ENCODE measurements around the gene BLVRB. TPM values are rescaled to one million over a fixed set of nuclear protein-coding genes. Genes with fewer than 3 reads are reported as not detected.

Gene BLVRB
- total and polyA plus RNA-seq, 2 of the 8 experiments (the other 6 are each of a cell fraction or from before 2014, with no cell fraction given) = 28.7 to 182 TPM

DNA sequence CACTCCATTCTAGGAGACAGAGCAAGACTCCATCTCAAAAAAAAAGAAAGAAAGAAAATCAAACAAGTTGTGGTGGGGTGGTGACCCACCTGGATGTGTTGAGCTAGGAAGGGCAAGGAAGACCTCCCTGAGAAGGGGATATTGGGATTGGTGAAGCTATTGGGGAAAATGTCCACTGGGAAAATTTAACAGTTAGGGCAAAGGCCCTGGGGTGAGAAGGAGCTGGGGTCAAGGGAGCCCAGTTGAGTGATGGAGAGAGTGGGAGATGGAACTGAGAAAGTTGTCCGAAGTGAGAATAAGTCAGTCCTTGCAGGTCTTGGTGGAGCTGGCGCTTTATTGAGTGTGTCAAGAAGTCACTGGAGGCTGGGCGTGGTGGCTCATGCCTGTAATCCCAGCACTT is 27.3 kb downstream of the BLVRB start:
- H3K23me2 ChIP-seq (ENCODE audit: low read depth, low read length) = peaks cover 6% of the 10 kb centered on the region; the same call in 1 of the 2 replicates
- no peak overlapping the region for H3K4ac ChIP-seq (replicated peaks; ENCODE audit: insufficient read length, low read depth, low read length)
- no peak overlapping the region for H2BK12ac ChIP-seq (ENCODE audit: low read depth, low read length)
- peaks cover 9 to 17% (median 11%) of the 10 kb centered on the region in 4 experiments; a peak in 6 of 8 replicates for H3K36me3 ChIP-seq (ENCODE audit: control insufficient read depth in 2 of 4, insufficient read depth in 4 of 4, low read length in 3 of 4)
- peaks cover 0 to 5% of the 10 kb centered on the region in 2 experiments for H4K20me1 ChIP-seq (replicated peaks in 1 of 2; ENCODE audit: control insufficient read depth in 1 of 2, insufficient read depth in 2 of 2, low read length in 2 of 2)
- no peak overlapping the region for H3K27ac ChIP-seq (ENCODE audit: low read depth, low read length)
- FAIRE-seq (no peak), DNase-seq (ENCODE audit: low read depth in 1 of 2, low spot score in 2 of 2) (no peak)
- H4K8ac ChIP-seq (ENCODE audit: extremely low read depth, insufficient read depth, low read length) = no peak overlapping the region; the same call in 1 of the 2 replicates
- H3K14ac ChIP-seq (ENCODE audit: insufficient read length) = no peak overlapping the region
- no peak overlapping the region for H2BK120ac ChIP-seq (replicated peaks; ENCODE audit: low read depth, low read length)
- H3K79me1 ChIP-seq (ENCODE audit: low read depth, low read length) = no peaks in the 10 kb centered on the region; the same call in 1 of the 2 replicates
- peaks cover 0 to 8% (median 2%) of the 10 kb centered on the region in 4 experiments; a peak in 5 of 7 replicates for H3K4me1 ChIP-seq (replicated peaks in 1 of 4; ENCODE audit: control insufficient read depth in 3 of 4, insufficient read depth in 4 of 4, low read length in 3 of 4)
- TF ChIP-seq BRCA1 (IDR thresholded peaks at IDR 0.05; ENCODE audit: low read depth, low read length) (no peak), MAFK (IDR thresholded peaks at IDR 0.05; ENCODE audit: low read depth, low read length) (no peak), CTBP2 (IDR thresholded peaks at IDR 0.05; ENCODE audit: borderline replicate concordance, insufficient read depth, insufficient read length, low read length) (no peak), RAD21 (IDR thresholded peaks at IDR 0.05 in 1 of 2, conservative IDR thresholded peaks at IDR 0.05 in 1 of 2; ENCODE audit: low read depth in 2 of 2, low read length in 2 of 2) (no peak), KDM5A (IDR thresholded peaks at IDR 0.05; ENCODE audit: low read length) (no peak), EZH2 (IDR thresholded peaks at IDR 0.05; ENCODE audit: low read depth, low read length, severe bottlenecking) (no peak), POU5F1 (IDR thresholded peaks at IDR 0.05; ENCODE audit: low read depth, low read length) (no peak), ZNF274 (IDR thresholded peaks at IDR 0.05; ENCODE audit: borderline replicate concordance, extremely low read depth, low read length) (no peak), KDM1A (IDR thresholded peaks at IDR 0.05; ENCODE audit: borderline replicate concordance, low read length) (no peak), PHF8 (conservative IDR thresholded peaks at IDR 0.05; ENCODE audit: low read depth, low read length) (no peak)
- TF ChIP-seq, protein P1, sequence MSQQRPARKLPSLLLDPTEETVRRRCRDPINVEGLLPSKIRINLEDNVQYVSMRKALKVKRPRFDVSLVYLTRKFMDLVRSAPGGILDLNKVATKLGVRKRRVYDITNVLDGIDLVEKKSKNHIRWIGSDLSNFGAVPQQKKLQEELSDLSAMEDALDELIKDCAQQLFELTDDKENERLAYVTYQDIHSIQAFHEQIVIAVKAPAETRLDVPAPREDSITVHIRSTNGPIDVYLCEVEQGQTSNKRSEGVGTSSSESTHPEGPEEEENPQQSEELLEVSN (IDR thresholded peaks at IDR 0.05) = no peak
- TF ChIP-seq, protein P2, sequence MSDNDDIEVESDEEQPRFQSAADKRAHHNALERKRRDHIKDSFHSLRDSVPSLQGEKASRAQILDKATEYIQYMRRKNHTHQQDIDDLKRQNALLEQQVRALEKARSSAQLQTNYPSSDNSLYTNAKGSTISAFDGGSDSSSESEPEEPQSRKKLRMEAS (IDR thresholded peaks at IDR 0.05) = no peak
- WGBS, 2 experiments (ENCODE audit: extremely low coverage in 1 of 2, insufficient coverage in 1 of 2, insufficient read length in 1 of 2, insufficient replicate concordance in 2 of 2, low coverage in 1 of 2, low lambda C conversion rate in 2 of 2, missing lambda C conversion rate in 1 of 2) = 97% methylated on average over 3 of the region's 3 CpGs; no CpG with 5 or more reads in 1 of the 2 experiments
- H2BK5ac ChIP-seq (ENCODE audit: low read depth, low read length) = no peak overlapping the region
- H2BK15ac ChIP-seq (ENCODE audit: low read length) = no peak overlapping the region
- H4K5ac ChIP-seq (ENCODE audit: insufficient read length, low read depth, low read length) = no peak overlapping the region
- peaks cover 0 to 19% of the 10 kb centered on the region in 2 experiments; a peak in 2 of 4 replicates for H3K79me2 ChIP-seq (ENCODE audit: control insufficient read depth in 1 of 2, insufficient read depth in 2 of 2, low read length in 2 of 2)
- H3K9me3 ChIP-seq (ENCODE audit: insufficient read depth in 2 of 2, low read depth in 1 of 2, low read length in 1 of 2) = no peaks in the 10 kb centered on the region
- POLR2A ChIA-PET (ENCODE audit: partially characterized antibody) = interaction anchor here (0.7 to 4.4 kb wide), 5 partner anchors 11 to 314 kb away, joined by 3 to 23 read pairs (median 3); partner anchors contain the start of gene SERTAD1
- no peak overlapping the region for H3K4me2 ChIP-seq (ENCODE audit: insufficient read depth in 1 of 2, low read depth in 2 of 2, low read length in 2 of 2)
- H4K91ac ChIP-seq (replicated peaks; ENCODE audit: insufficient read length, low read length) = no peak overlapping the region
- no peak overlapping the region for H3K56ac ChIP-seq (replicated peaks; ENCODE audit: insufficient read length, low read depth, low read length)
- H3K18ac ChIP-seq (ENCODE audit: extremely low read depth, low read length) = no peak overlapping the region
- no peak overlapping the region for H2AK5ac ChIP-seq (ENCODE audit: low read depth, low read length)
- H3K27me3 ChIP-seq (replicated peaks in 1 of 4; ENCODE audit: control insufficient read depth in 3 of 4, extremely low read depth in 1 of 4, insufficient read depth in 3 of 4, low read length in 3 of 4) = no peaks in the 10 kb centered on the region
- no peak overlapping the region for H2BK20ac ChIP-seq (ENCODE audit: low read length)
- no peak overlapping the region for H3K23ac ChIP-seq (ENCODE audit: insufficient read length)
- CTCF ChIA-PET (ENCODE audit: partially characterized antibody) = interaction anchor here (0.8 to 4.4 kb wide), 6 partner anchors 10 to 110 kb away, joined by 3 to 14 read pairs (median 3); partner anchors contain the start of gene SERTAD1
- H3K4me3 ChIP-seq (ENCODE audit: extremely low read depth in 1 of 4, insufficient read depth in 2 of 4, low read depth in 3 of 4, low read length in 4 of 4) = no peak overlapping the region
- H3K9ac ChIP-seq (replicated peaks in 1 of 4; ENCODE audit: extremely low read depth in 1 of 4, low read depth in 3 of 4, low read length in 3 of 4) = no peak overlapping the region
- H2AFZ ChIP-seq (ENCODE audit: low read length) = no peak overlapping the region

All from H1 (cell line).